Activated CD8-positive, alpha-beta memory T cell treated with anti-CD3 and anti-CD28 coated beads for 24 hours (primary cell): ENCODE data around the gene NF1.

Experiments
- DNase-seq: peaks from one replicate; pipeline ENCODE4 v3.0.0-alpha.2; 2020

The NF1 gene

DNA sequence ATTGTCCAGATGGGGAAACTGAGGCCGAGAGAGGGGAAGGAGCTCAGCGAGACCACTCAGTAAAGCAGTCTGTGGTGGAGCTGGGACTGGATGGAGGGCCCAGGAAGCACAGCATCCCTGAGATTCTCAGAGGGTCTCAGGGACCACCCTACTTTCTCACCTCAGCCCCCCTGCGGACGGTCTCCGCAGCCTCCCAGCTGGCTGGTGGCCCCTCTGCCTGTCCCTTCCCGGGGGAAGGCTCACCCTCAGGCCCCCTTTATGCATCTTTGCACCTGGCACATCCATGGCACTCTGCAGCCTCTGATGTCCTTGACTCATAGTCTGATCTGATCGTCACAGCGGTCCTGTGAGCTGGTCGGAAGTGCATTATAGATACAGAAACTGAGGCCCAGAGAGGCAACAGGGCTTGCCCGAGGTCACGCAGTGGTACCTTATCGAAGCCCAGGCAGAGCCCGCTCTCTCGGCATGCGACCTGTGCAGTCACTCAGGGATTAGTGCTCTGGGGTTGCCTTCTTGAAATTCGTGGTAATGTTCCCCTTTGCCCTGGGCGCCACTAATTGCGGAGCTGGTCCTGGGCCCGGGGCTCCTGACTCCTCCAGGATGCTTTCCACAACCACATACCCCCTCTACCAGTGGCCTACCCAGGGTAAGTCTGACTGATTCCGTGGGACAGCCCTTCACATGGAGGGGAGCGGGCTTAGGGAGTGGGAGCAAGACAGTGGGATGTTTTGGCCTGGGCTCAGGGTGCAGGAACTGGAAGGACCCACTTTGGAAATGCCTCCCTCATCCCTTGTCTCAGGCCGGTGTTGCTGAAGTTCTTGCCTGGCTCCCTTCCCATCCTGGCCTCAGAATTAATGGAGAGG, 321.1 kb downstream of the NF1 start:
- DNase-seq: no peak

DNA sequence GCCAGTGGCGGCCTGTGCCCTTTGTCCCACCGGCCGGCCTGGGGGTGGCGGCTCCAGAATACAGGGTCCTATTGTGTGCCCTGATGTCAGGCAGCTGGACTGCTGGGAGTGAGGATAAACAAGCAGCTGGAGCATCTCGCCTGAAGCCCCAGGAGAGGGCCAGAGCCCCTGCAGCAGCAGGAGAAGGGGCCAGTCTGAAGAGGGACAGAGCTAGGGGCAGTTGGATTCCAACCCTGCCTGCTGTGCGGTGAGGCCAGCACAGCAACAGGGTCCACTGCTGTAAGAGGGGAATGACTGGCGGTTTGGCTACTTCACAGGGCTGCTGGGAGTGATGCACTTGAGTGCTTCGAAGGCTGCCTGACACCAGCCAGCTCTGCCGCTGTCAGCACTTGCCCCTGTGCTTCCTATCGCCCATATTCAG, 321.7 kb downstream of the NF1 start:
- no peak for DNase-seq

DNA sequence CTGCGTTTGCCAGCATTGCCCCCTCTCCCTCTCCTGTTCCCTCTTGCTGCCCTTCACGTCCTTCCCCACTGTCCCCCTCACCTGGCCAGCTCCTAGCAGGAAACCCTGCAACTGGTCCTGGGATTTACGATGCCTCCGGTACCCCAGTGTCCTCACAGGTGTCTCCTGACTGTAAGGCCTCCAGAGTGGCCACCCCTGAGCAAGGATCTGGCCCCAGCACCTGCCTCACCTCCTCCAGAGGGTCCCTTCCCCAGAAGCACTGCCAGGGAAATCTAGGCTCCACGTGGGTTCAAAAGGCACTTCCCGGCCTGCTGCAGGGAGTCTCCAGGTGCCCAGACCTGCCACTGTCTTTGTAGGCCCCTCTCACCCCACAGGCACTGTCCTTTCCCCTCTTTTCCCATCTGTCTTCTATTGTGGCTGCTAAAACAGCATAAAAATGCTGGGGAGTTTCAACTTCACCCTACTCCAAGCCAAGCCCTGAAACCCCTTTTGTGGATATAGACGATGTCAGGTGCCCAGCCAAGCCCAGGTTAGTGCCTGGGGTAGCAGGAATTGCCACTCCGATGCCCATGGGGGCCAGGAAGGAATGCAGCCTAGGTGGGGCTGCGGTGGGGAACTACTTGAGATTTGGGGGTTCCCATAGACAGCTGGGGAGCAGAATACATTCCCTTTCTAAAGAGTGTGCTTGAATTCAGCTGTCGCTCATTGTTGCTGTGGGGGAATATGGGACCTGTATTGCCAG, 322.4 kb downstream of the NF1 start:
- DNase-seq: no peak

DNA sequence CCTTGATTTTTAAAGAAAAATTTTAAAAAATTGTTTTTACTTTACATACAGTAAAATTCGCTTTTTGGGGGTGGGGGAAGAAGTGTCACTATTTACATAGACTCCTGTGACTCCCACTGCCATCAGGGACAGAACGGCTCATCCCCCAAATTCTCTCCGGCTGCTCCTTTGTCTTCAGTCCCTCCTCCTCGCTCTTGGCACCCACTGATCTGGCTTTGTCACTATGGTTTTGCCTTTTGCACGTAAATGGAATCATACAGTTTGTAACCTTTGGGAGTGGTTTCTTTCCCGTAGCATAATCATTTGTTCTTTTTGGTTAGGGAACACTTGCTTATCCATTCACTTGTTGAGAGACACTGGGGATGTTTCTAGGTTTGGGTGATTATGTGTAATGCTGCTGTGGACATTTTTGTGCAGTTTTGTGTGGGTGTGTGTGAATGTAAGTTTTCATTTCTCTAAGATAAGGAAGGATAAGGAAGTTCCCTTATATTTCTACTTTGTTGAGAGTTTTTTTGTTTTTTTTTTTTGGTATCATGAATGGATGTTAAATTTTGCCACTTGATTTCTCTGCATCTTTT, 324.1 kb downstream of the NF1 start:
- no peak for DNase-seq

DNA sequence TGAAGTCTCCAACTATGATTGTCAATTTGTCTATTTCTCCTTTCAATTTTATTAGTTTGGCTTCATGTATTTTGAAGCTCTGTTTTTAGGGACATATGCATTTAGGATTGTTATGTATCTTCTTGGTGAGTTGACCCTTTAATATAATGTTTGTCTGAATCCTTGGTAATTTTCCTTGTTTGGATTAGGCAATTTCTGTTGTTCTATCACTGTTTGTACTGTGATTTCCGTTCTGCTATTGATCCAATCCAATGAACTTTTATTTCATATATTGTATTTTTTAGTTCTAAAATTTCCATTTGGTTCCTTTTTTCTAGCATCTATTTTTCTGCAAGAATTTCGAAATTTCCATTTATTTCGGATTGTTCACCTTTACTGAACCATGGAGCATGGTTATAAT, 327.7 kb downstream of the NF1 start:
- DNase-seq: no peak

DNA sequence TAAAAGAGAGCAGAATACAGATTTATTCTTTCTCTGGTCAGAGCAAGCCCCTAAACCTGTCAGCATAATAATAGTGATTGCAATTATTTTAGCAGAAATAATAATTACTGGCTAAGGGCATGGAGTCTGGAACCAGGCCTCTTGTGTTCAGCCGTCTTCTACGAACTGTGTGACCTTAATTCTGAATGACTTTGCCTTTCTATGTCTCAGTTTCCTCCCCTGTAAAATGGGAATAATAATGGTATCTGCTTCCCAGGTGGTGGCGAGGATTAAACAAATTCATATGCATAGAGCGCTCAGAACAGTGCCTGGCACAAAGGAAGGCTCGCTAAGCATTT, 330.1 kb downstream of the NF1 start:
- no peak for DNase-seq

DNA sequence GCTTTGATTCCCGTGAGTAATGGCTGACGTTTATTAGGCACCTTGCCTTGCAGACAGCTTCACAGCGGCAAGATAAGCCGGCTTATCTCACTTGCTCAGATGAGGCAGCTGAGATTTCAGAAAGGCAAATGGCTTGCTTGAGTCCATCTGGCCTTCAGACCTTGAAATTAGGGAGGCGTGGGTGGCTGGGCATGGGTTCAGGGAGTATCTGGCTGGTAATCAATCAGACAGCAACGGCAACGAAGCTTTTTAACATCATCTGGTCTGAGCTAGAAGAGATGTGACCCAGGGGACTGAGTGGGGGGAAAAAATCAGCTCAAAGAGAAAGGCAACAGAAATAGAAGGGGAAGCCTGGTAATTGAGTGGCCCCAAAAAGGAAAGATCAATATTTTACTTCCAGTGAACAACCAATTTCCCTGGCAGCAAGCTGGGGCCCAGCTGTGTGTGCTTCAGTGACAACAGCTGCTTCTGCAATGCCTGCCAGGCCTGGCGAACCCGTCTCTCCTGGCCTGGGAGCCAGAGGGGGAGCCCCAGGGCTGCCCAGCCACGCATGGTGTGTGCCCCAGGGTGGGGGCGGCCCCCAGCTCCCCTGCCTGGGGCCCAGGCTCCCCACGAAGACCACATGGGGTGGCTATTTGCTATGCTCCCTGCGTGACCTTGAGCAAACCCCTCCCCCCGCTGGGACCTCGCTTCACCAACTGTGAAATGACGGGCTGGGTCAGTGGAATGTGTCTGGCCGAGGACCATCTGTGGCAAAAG, 330.7 kb downstream of the NF1 start:
- DNase-seq: no peak
